PC-3 (cell line): Measurements from ENCODE around the gene TEAD1.

Experiments
- CTCF ChIP-seq: fragments of 300-600 bp; sonication (generic); conservative IDR thresholded peaks from 2 replicates; pipeline ENCODE4 v1.5.1; 2017; ENCODE audit warnings: antibody characterized with exemption, low read depth, mild to moderate bottlenecking, low read length
- EZH2 ChIP-seq: fragments of 300-600 bp; sonication (generic); IDR thresholded peaks from one replicate; pipeline ENCODE4 v1.6.1; 2017; ENCODE audit warnings: antibody characterized with exemption, mild to moderate bottlenecking, low read length; ENCODE audit not compliant: unreplicated experiment

- TF ChIP-seq CTCF = no peak
- no peak for TF ChIP-seq EZH2
These were observed 117.8 kb downstream of the TEAD1 start for GRCh38 chr11:12792018-12792417.
